ENCODE results near the gene DUXB. TPM values are rescaled to one million over a fixed set of nuclear protein-coding genes. Genes with fewer than 3 reads are reported as not detected.

DUXB gene
- total and polyA plus RNA-seq, 4 donors: not detected

GRCh38 chr16:75714661-75715060, 13.4 kb upstream of the DUXB start:
- ATAC-seq (ENCODE audit: insufficient read depth, low FRiP score): no peak
- H3K4me1 ChIP-seq (ENCODE audit: control insufficient read depth in 5 of 5, insufficient read depth in 5 of 5, low read length in 5 of 5): no peaks in the 10 kb centered on the region
- peaks cover 0 to 8% (median 5%) of the 10 kb centered on the region in 4 donors for H3K9me3 ChIP-seq (ENCODE audit: control insufficient read depth in 4 of 4, insufficient read depth in 3 of 4, low read length in 3 of 4)
- H3K27ac ChIP-seq (ENCODE audit: low read depth in 1 of 2, low read length in 1 of 2): no peak overlapping the region
- H3K4me3 ChIP-seq: no peak overlapping the region
- H3K9ac ChIP-seq (ENCODE audit: insufficient read depth in 1 of 2, low read length in 2 of 2): no peak overlapping the region
- TF ChIP-seq CTCF (IDR thresholded peaks at IDR 0.05; ENCODE audit: control extremely low read depth, extremely low read depth): no peak
- no peaks in the 10 kb centered on the region for H3K36me3 ChIP-seq (ENCODE audit: control insufficient read depth in 4 of 4, insufficient read depth in 4 of 4, low read length in 4 of 4)
- no peak for DNase-seq
- no peaks in the 10 kb centered on the region for H3K27me3 ChIP-seq (ENCODE audit: control insufficient read depth in 3 of 3, insufficient read depth in 3 of 3, low read length in 2 of 3)

- no peak for TF ChIP-seq CTCF (IDR thresholded peaks at IDR 0.05; ENCODE audit: control extremely low read depth, extremely low read depth)
- Histone ChIP-seq H3K4me3 (no peak overlapping the region), H3K4me1 (ENCODE audit: control insufficient read depth in 5 of 5, insufficient read depth in 5 of 5, low read length in 5 of 5) (no peaks in the 10 kb centered on the region), H3K27ac (ENCODE audit: low read depth in 1 of 2, low read length in 1 of 2) (no peak overlapping the region), H3K27me3 (ENCODE audit: control insufficient read depth in 3 of 3, insufficient read depth in 3 of 3, low read length in 2 of 3) (no peaks in the 10 kb centered on the region), H3K36me3 (ENCODE audit: control insufficient read depth in 4 of 4, insufficient read depth in 4 of 4, low read length in 4 of 4) (no peaks in the 10 kb centered on the region), H3K9me3 (ENCODE audit: control insufficient read depth in 4 of 4, insufficient read depth in 3 of 4, low read length in 3 of 4) (peaks cover 0 to 7% (median 5%) of the 10 kb centered on the region in 4 donors), H3K9ac (ENCODE audit: insufficient read depth in 1 of 2, low read length in 2 of 2) (no peak overlapping the region)
- WGBS, 2 donors: 97 to 99% methylated on average over 2 of the region's 2 CpGs
- ATAC-seq (ENCODE audit: insufficient read depth, low FRiP score) (no peak), DNase-seq (no peak)
Observed at GRCh38 chr16:75710344-75710743, 9.1 kb upstream of the DUXB start.

GRCh38 chr16:75703306-75703705, 2.0 kb upstream of the DUXB start:
- no peak for DNase-seq
- Histone ChIP-seq H3K9me3 (ENCODE audit: control insufficient read depth in 4 of 4, insufficient read depth in 3 of 4, low read length in 3 of 4) (no peaks in the 10 kb centered on the region), H3K9ac (ENCODE audit: insufficient read depth in 1 of 2, low read length in 2 of 2) (no peak overlapping the region), H3K4me1 (ENCODE audit: control insufficient read depth in 5 of 5, insufficient read depth in 5 of 5, low read length in 5 of 5) (no peaks in the 10 kb centered on the region), H3K36me3 (ENCODE audit: control insufficient read depth in 4 of 4, insufficient read depth in 4 of 4, low read length in 4 of 4) (no peaks in the 10 kb centered on the region), H3K4me3 (no peak overlapping the region), H3K27ac (ENCODE audit: low read depth in 1 of 2, low read length in 1 of 2) (no peak overlapping the region), H3K27me3 (ENCODE audit: control insufficient read depth in 3 of 3, insufficient read depth in 3 of 3, low read length in 2 of 3) (no peaks in the 10 kb centered on the region)
- WGBS, 2 donors: 94 to 98% methylated on average over 4 of the region's 4 CpGs
- no peak for TF ChIP-seq CTCF (IDR thresholded peaks at IDR 0.05; ENCODE audit: control extremely low read depth, extremely low read depth)
- ATAC-seq (ENCODE audit: insufficient read depth, low FRiP score): no peak

- no peaks in the 10 kb centered on the region for H3K9me3 ChIP-seq (ENCODE audit: control insufficient read depth in 4 of 4, insufficient read depth in 3 of 4, low read length in 3 of 4)
- H3K9ac ChIP-seq (ENCODE audit: insufficient read depth in 1 of 2, low read length in 2 of 2): no peak overlapping the region
- no peaks in the 10 kb centered on the region for H3K36me3 ChIP-seq (ENCODE audit: control insufficient read depth in 4 of 4, insufficient read depth in 4 of 4, low read length in 4 of 4)
- no peaks in the 10 kb centered on the region for H3K4me1 ChIP-seq (ENCODE audit: control insufficient read depth in 5 of 5, insufficient read depth in 5 of 5, low read length in 5 of 5)
- no peaks in the 10 kb centered on the region for H3K27me3 ChIP-seq (ENCODE audit: control insufficient read depth in 3 of 3, insufficient read depth in 3 of 3, low read length in 2 of 3)
- no peak overlapping the region for H3K27ac ChIP-seq (ENCODE audit: low read depth in 1 of 2, low read length in 1 of 2)
- TF ChIP-seq CTCF (IDR thresholded peaks at IDR 0.05; ENCODE audit: control extremely low read depth, extremely low read depth): no peak
- no peak for ATAC-seq (ENCODE audit: insufficient read depth, low FRiP score)
- no peak overlapping the region for H3K4me3 ChIP-seq
- 74 to 83% methylated on average over 2 of the region's 2 CpGs for WGBS, 2 donors
- no peak for DNase-seq
Observed at GRCh38 chr16:75702242-75702641, 981 bp upstream of the DUXB start.

Measured in lung (tissue), 12 donors.